NCI-H2081 treated with DMSO at 0.1 percent for 48 hours (cell line): ENCODE measurements around the gene PHACTR1.
A peak's percentile ranks its signal among the peaks of the same experiment; 100 is the strongest.
"Not testable (repeated sequence)": the region's sequence is repeated elsewhere in the genome, so short reads cannot be mapped to it uniquely, and the experiment has no call there.

Experiments used
- DNase-seq: peaks from one replicate; lab custom pipeline; 2025; lab: John Stamatoyannopoulos, UW

Gene PHACTR1

DNA sequence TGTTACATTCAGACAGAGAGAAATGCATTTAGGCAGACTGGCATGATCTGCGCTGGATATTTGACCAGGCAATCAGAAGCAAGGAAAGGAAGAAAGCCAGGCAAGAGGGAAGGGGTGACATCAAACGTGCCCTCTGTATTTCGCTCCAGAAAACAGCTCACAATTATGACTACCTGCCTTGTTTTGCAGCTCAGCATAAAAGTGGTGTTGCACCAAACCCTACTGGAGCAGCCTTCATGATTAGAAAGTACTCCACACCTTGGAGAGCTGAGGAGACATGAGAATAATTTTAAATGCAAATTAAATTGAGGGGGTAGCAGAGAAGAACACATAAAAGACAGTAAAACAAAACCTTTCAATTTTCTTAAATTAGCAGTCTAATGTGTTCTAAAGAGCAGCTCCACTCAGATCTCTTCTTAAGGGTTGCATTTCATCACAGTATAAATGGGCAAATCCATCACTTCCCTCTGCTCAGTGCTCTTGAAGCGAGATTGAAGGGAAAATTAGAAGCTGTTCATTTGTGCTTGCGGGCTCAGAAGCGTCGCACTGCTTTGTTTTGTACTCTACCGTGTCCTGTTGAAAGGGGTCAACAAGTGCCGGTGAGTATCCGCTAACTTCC lies at the start of gene PHACTR1:
PHACTR1 (plus strand) TSS at position 470 of the 619 bp plus-strand sequence.
- no peak for DNase-seq

DNA sequence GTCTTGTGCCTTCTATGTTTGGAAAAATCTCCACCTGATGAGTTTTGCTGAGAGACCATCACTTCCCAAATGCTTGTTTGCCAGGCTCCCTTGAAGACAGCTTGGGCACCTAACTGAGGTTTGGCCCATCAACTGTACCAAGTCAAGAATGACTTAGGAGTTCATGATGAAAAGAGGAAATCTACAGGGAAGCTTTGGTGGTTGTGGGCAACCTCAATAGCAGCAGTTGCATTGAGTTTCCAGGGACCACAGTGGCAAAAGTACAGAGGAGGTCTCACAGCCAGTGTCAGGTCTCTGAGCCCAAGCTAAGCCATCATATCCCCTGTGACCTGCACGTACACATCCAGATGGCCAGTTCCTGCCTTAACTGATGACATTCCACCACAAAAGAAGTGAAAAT lies 49.7 kb upstream of the PHACTR1 start:
- no peak for DNase-seq

DNA sequence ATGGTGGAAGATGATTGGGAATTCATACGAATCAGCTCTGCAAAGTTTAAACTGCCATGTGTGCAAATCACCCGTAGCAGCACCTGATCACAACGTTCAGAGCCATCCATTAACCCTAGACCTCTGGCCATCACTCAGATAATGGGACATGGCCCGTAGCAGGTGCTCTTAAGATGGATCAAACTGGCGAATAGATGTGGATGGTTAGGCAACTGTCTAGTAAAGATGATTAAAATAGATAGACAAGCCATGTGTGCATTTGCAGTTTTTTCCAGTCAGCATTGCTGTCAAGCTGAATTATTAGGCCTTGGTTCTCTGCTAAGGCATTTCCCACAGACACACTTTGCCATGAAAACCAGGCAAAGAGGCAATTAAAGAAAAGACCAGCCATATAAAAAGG lies 40.6 kb upstream of the PHACTR1 start:
- no peak for DNase-seq

- no peak for DNase-seq
Observed at GRCh38 chr6:12679341-12679740, 37.2 kb upstream of the PHACTR1 start.

DNA sequence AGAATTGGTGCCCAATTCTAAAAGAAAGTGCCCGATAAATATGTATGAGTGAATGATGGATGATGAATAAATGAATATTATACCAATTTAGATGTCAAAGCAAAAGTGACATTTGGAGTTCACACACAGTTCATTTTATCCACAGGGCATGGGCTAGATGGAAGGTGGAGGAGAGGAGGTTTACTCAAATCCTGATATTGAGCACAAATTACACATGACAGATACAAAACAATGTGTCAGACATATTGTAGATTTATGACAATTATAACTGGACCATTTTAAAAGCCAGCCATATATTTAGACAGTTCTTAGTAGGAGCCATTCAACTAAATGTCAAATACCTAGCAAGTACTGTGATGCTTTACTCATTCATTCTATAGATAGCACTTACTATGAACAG lies 23.4 kb upstream of the PHACTR1 start:
- DNase-seq: no peak

GRCh38 chr6:12698298-12698697 lies 18.3 kb upstream of the PHACTR1 start:
- no peak for DNase-seq

DNA sequence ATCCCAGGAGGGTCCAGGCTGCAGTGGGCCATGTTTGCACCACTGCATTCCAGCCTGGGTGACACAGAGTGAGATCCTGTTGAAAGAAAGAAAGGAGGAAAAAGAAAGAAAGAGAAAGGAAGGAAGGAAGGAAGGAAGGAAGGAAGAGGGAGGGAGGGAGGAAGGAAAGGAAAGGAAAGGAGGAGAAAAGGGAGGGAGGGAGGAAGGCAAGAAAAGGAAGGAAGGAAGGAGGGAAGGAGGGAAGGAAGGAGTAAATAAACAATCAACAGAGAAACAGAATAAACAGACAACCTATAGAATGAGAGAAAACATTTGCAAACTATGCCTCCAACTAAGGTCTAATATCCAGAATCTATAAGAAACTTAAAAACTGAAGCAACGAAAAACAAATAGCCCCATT lies 11.6 kb upstream of the PHACTR1 start:
- DNase-seq: no peak

DNA sequence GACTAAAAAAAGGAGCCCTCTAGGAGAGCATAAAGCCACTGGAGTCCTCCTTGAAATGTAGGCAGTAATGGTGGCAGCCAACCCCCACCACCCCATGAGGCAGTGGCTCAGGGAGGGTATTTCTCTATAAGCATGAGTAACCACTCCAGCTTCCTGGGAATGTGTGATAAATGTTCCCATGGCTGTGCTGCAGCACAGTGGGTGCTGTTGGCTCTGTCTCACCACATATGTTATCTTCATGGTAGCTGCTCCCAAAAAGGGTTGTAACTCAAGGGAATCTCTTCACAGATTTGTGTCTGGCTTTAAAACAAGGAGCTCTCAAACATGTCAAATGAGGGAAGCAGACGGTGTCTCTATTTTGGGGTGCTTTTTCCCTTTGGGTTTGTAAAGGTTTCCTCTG lies 7.5 kb upstream of the PHACTR1 start:
- no peak for DNase-seq

GRCh38 chr6:12709556-12710232 lies 6.9 kb upstream of the PHACTR1 start:
- DNase-seq: no peak

GRCh38 chr6:12710921-12711320 lies 5.6 kb upstream of the PHACTR1 start:
- no peak for DNase-seq

DNA sequence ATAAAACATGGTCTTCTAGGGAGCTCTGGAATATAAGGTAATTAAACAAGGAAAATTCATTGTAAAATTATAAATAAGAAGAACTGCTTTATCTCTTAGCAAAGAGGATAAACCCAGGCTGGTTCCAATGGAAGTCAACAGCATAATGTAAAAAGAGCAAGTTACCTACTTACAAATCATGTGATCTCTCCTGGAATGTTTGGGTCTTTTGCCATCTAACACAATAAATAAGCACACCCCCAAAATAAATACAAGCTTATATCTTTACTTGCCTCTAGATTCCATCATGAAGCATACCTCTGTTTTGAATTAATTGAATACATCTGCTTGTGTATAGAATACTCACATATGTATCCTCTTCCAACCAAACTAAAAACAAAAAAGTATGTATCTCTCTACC lies 2.5 kb upstream of the PHACTR1 start:
- DNase-seq: no peak

- no peak for DNase-seq
Observed at GRCh38 chr6:12715437-12715836, 1.1 kb upstream of the PHACTR1 start.

DNA sequence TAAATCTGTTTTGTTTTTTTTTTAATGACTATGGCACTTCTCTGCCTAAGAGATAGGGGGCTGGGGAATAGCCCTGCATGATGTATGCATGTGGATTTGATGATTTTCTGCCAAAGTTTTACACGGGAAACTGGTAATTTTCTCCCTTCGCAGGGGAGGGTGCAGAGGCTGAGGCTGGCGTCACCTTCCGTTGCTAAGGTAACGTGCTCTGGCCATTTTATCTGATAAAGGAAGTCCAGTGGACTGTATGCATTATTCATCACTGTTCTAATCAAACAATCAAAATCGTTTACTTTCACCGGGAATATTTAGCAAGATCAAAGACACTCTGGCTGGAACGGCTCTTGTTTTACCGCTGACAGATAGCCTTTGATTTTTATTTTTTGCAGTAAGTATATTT lies 789 bp downstream of the PHACTR1 start:
- DNase-seq: peak; percentile 37

GRCh38 chr6:12718015-12718414 lies 1.4 kb downstream of the PHACTR1 start:
- DNase-seq: no peak

DNA sequence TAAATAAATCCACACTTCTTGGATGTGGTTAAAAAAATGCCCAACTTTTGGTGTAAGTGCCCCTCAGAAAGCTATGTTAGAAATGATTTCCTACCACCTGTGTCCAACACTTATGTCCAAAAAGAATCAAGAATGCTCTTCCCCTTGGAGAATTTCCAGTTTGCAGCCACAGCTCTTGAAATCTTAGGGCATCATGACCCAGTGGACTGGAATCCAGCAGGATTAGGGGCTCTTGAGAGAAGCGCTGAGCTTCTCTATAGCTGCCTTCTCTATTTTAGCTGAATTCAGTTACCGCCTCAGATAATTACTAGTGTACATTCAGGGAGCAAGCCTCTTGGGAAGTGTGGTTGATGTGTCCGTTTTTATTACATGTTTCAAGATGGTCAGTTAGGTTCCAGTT lies 2.5 kb downstream of the PHACTR1 start:
- no peak for DNase-seq

DNA sequence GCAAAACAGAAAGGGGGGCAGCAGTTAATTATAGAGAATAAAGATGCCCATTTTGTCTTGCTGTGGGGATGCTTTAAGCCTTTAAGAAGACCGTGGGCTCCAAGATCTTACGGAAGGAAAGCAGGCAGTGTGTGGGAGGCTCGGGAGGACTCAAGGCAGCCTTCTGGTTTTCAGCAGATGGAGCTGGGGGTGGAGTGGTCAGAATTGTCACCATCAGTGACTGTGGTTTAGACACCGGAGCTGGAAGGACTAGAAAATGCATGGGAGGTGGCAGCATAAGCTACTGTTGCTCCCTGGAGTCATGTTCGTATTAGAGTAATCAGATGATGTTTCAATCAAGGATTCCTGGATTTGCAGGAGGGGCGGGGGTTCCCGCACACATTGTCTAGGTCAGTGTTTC lies 3.7 kb downstream of the PHACTR1 start:
- DNase-seq: no peak

- no peak for DNase-seq
Observed at GRCh38 chr6:12725263-12725662, 8.7 kb downstream of the PHACTR1 start.

DNA sequence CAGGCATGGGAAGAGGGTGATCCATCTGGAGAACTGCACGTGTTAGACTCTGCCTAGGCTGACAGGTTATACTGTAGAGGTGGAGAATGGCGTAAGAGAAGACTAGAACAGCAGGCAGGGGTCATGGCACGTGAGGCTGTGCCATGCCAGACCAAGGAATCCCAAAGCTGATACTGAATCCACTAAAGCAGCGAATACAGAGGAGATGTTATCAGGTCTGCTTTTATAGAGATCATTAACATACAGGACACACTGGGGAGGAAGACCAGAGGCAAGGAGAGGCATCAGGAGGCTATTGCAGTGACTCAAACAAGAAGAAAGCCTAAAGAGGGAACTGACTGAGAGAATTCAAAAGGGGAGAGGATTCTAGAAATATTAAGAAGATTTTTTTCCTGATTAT lies 12.9 kb downstream of the PHACTR1 start:
- no peak for DNase-seq

DNA sequence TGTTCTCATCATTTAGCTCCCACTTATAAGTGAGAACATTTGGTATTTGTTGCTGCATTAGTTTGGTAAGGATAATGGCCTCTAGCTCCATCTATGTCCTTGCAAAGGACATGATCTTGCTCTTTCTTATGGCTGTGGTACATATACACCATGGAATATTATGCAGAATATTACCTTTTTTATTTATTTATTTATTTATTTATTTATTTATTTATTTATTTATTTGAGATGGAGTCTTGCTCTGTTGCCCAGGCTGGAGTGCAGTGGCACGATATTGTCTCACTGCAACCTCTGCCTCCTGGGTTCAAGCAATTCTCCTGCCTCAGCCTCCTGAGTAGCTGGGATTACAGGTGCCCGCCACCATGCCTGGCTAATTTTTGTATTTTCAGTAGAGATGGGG lies 14.2 kb downstream of the PHACTR1 start:
- DNase-seq: not testable (repeated sequence)

- DNase-seq: no peak
Observed at GRCh38 chr6:12733876-12734275, 17.3 kb downstream of the PHACTR1 start.

DNA sequence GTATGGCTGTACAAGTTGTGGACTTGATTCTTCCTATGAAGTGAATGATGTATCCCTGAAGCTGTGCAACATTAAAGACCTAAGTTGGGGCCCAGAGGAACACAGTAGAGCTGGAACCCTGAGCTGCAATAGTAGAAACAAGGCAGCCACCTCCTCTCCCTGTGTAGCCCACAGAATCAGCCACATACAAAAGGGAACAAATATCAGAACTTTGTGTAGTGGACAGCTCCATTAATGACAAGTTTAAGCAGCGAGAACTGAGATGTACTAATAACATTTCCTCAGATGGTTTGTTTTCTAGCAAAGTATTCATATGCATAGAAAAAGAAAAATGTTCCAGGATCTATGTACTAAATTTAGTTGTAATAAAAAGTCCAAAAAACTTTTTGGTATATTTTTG lies 19.2 kb downstream of the PHACTR1 start:
- no peak for DNase-seq

GRCh38 chr6:12748411-12748810 lies 31.8 kb downstream of the PHACTR1 start:
- DNase-seq: no peak

DNA sequence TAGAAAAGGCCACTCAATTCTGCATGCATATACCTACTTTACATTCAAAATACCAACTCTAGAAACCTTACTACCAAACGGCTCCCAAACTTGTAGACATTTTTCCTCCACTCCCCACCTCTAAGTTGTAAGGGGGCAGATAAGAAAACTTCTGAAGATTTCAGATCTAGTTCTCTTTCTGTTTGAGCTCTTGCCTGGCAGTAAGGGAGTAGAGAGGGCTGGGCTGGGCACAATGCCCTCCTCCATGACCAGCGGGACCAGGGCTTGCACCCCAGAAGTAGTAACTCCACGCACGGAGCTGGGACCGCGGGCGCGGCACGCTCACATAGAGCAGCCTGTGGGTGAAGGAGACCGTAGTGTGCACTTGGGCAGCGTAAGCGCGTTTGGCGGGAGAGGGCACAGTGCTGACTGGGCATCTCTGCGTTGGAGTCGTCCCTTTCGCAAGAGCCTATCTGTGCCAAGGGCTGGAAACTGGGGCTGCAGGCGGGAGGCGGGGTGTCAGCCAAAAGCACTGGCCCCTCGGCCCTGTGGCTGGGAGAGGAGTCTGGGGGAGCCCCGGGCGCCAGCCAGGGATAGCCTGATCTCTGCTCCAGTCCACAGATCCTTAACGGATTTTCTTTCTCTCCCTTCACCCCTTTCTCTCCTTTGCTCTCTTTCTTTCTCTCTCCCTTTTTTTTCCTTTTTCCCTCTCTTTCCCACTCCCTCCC lies 32.4 kb downstream of the PHACTR1 start:
- DNase-seq: peak; percentile 47
